ENCODE data around the gene SARDH.
A peak's percentile ranks its signal among the peaks of the same experiment; 100 is the strongest.

Gene SARDH

GRCh38 chr9:133731876-133732638 is 6.1 kb downstream of the SARDH start:
- peak; percentile 47 to 70 for DNase-seq

GRCh38 chr9:133730994-133731715 is 7.0 kb downstream of the SARDH start:
- DNase-seq, result no peak

- DNase-seq, result no peak
These were observed 8.4 kb downstream of the SARDH start for GRCh38 chr9:133729617-133730281.

GRCh38 chr9:133728856-133729616 is 9.1 kb downstream of the SARDH start:
- no peak for DNase-seq

- no peak for DNase-seq
These were observed 10.2 kb downstream of the SARDH start for GRCh38 chr9:133727876-133728441.

GRCh38 chr9:133727277-133727875 is 10.8 kb downstream of the SARDH start:
- DNase-seq, result no peak

- DNase-seq, result peak; percentile 61 to 68
These were observed 11.5 kb downstream of the SARDH start for GRCh38 chr9:133726401-133727276.

- no peak for DNase-seq
These were observed 12.3 kb downstream of the SARDH start for GRCh38 chr9:133725886-133726285.

- no peak for DNase-seq
These were observed 19.4 kb downstream of the SARDH start for GRCh38 chr9:133718563-133719315.

- no peak for DNase-seq
These were observed 20.8 kb downstream of the SARDH start for GRCh38 chr9:133717113-133718031.

GRCh38 chr9:133716564-133717112 is 21.5 kb downstream of the SARDH start:
- no peak for DNase-seq

- DNase-seq, result peak; percentile 40 to 54
These were observed 22.1 kb downstream of the SARDH start for GRCh38 chr9:133715866-133716563.

- DNase-seq, result no peak
These were observed 22.8 kb downstream of the SARDH start for GRCh38 chr9:133715295-133715865.

- no peak for DNase-seq
These were observed 23.4 kb downstream of the SARDH start for GRCh38 chr9:133714606-133715294.

- no peak for DNase-seq
These were observed 24.1 kb downstream of the SARDH start for GRCh38 chr9:133713960-133714495.

GRCh38 chr9:133713150-133713959 is 24.8 kb downstream of the SARDH start:
- DNase-seq, result no peak

All from NCI-H2081 (cell line).